AG04450 (cell line): ENCODE measurements around the gene BUB1. TPM values are rescaled to one million over a fixed set of nuclear protein-coding genes. Genes with fewer than 3 reads are reported as not detected.

Source experiments
- CTCF ChIA-PET: fragments of 300-600, 350-600 bp; formaldehyde crosslinking; extraction: SDS; loops from one replicate; lab custom pipeline; 2022; ENCODE audit warnings: antibody characterized with exemption, inconsistent platforms; lab: Charles Lee
- POLR2A ChIA-PET: fragments of 350-600 bp; formaldehyde crosslinking; extraction: SDS; loops from one replicate; lab custom pipeline; 2021; ENCODE audit warnings: antibody characterized with exemption, inconsistent platforms; lab: Yijun Ruan, JAX
- DNase-seq: peaks from one replicate; pipeline ENCODE4 v3.0.0-alpha.2; 2011; ENCODE audit warnings: low read depth, low spot score
- H3K27ac ChIP-seq: one replicate; pipeline ENCODE4 v1.5.1; 2012; ENCODE audit warnings: low read depth, low read length, control low read depth
- H3K27me3 ChIP-seq: one replicate; pipeline ENCODE4 v1.6.0; 2012; ENCODE audit warnings: low read length; ENCODE audit not compliant: control insufficient read depth, insufficient read depth
- H3K4me3 ChIP-seq: 2 replicates; pipeline ENCODE4 v1.5.1; 2011; ENCODE audit warnings: mild to moderate bottlenecking, low read depth, low read length, control low read depth
- H3K9me3 ChIP-seq: 2 replicates; pipeline ENCODE4 v1.5.1; 2012; ENCODE audit warnings: low read length; ENCODE audit not compliant: control insufficient read depth, insufficient read depth
- polyA plus RNA-seq: library from polyadenylated mRNA; depleted of rRNA; stranded (reverse); fragments of >200 nt; gene quantifications from 2 replicates; pipeline ENCODE4 v1.2.3, GENCODE V29; 2011
- TF ChIP-seq, protein P1 (sequence below): IDR thresholded peaks from 2 replicates; pipeline ENCODE4 v1.5.1; 2011; ENCODE audit warnings: low read depth, low read length, control low read depth, inconsistent platforms

The BUB1 gene
- polyA plus RNA-seq, 1 experiment: 14.1 TPM

DNA sequence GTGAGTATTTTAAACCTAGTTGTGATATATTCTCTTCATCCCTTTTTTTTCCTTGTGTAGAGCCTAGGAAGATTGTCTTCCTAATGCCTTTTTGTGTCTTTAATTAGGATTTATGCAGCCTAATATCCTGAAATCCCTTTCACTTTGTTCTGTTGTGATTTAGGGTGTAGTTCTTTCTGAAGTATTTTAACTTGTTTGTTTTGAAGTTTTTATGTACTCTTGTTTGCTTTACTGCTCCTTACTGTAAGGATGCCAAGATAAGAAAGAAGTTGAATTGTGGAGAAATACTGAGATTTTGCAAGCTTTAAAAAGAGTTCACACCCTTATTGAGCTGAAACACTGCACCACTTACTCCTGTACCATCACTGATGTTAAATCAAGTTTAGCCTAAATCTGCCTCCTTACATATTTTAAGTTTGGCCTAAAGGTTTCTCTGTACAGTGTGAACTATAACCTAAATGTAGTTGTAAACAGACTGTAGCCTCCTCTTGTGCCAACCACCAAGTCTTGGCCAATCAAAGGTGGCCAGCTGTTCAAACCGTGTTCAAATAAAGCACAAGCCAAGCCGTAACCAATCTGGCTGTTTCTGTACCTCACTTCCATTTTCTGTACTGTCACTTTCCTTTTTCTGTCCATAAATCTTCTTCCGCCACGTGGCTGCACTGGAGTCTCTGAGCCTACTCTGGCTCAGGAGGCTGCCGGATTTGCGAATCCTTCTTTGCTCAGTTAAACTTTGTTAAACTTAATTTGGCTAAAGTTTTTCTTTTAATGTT is 36.8 kb upstream of the BUB1 start:
- DNase-seq: no peak
- Histone ChIP-seq H3K9me3 (no peaks in the 10 kb centered on the region), H3K27ac (no peak overlapping the region), H3K4me3 (no peak overlapping the region), H3K27me3 (peaks cover 28% of the 10 kb centered on the region)
- CTCF ChIA-PET: no interaction called here
- TF ChIP-seq, protein P1, sequence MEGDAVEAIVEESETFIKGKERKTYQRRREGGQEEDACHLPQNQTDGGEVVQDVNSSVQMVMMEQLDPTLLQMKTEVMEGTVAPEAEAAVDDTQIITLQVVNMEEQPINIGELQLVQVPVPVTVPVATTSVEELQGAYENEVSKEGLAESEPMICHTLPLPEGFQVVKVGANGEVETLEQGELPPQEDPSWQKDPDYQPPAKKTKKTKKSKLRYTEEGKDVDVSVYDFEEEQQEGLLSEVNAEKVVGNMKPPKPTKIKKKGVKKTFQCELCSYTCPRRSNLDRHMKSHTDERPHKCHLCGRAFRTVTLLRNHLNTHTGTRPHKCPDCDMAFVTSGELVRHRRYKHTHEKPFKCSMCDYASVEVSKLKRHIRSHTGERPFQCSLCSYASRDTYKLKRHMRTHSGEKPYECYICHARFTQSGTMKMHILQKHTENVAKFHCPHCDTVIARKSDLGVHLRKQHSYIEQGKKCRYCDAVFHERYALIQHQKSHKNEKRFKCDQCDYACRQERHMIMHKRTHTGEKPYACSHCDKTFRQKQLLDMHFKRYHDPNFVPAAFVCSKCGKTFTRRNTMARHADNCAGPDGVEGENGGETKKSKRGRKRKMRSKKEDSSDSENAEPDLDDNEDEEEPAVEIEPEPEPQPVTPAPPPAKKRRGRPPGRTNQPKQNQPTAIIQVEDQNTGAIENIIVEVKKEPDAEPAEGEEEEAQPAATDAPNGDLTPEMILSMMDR: no peak
- POLR2A ChIA-PET: no interaction called here

- Histone ChIP-seq H3K27ac (no peak overlapping the region), H3K4me3 (no peak overlapping the region), H3K27me3 (peaks cover 32% of the 10 kb centered on the region), H3K9me3 (no peaks in the 10 kb centered on the region)
- TF ChIP-seq, protein P1: no peak
- ChIA-PET POLR2A (no interaction called here), CTCF (no interaction called here)
- DNase-seq: no peak
Measured at GRCh38 chr2:110713513-110714362, 35.9 kb upstream of the BUB1 start.

DNA sequence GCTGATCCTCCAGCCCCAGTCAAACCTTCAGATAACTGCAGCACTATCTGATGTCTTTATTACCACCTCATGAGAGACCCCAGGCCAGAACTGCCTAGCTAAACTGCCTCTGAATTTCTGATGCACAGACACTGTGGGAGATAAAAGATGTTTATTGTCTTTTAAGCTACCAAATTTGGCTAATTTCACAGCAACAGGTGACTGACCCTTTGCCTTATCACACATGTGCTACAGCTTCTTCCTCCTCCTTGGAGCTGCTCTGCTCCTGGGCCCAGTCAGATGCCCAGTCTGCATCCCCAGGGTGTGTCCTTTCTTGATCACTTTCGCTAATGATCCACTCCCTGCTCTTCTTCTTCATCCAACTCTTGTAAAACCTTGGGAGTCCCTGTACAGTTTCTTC is 34.9 kb upstream of the BUB1 start:
- TF ChIP-seq, protein P1: no peak
- Histone ChIP-seq H3K9me3 (no peaks in the 10 kb centered on the region), H3K27me3 (peaks cover 39% of the 10 kb centered on the region), H3K27ac (no peak overlapping the region), H3K4me3 (no peak overlapping the region)
- DNase-seq: no peak
- POLR2A ChIA-PET: no interaction called here
- CTCF ChIA-PET: interaction anchor here (1.4 kb wide), 1 partner anchor 42 kb away, joined by 4 read pairs; no protein-coding TSS in a partner anchor

DNA sequence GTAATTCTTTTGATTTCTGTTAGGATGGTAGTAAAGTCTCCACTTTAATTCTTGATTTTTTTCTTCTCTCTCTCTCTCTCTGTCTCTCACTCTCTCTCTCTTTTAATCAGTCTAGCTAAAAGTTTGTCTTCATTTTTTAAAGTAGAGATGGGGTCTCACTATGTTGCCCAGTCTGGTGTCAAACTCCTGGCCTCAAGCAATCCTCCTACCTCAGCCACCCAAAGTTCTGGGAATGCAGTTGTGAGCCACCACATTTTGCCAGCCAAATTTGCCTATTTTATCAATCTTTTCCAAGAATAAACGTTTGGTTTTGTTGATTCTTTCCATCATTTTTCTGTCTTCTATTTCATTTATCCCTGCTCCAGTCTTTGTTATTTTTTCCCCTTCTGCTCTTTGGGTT is 30.6 kb upstream of the BUB1 start:
- DNase-seq: no peak
- ChIA-PET POLR2A (no interaction called here), CTCF (no interaction called here)
- TF ChIP-seq, protein P1: no peak
- H3K4me3 ChIP-seq: no peak overlapping the region
- peaks cover 38% of the 10 kb centered on the region for H3K27me3 ChIP-seq
- no peaks in the 10 kb centered on the region for H3K9me3 ChIP-seq
- H3K27ac ChIP-seq: no peak overlapping the region
